Cardiac fibroblast (primary cell): ENCODE measurements around the gene ZSCAN25.
A peak's percentile ranks its signal among the peaks of the same experiment; 100 is the strongest.

Source experiments
- DNase-seq, 2 donors: peaks; one replicate each; pipeline versions ENCODE4 v3.0.0 to v3.0.0-alpha.2; 2010; ENCODE audit warnings: low read depth in 2 of 2
- H3K4me3 ChIP-seq, 2 donors: replicated peaks in 1 of 2; 1 replicate in 1 of 2; 2 replicates in 1 of 2; pipeline ENCODE4 v1.5.1; 2011; ENCODE audit warnings: low read depth in 2 of 2, low read length in 2 of 2, mild to moderate bottlenecking in 2 of 2, moderate library complexity in 1 of 2
- CTCF ChIP-seq: IDR thresholded peaks from one replicate; pipeline ENCODE4 v1.5.1; 2011; ENCODE audit warnings: low read depth, mild to moderate bottlenecking, low read length, inconsistent platforms

ZSCAN25 gene

GRCh38 chr7:99617192-99617781 lies 541 bp downstream of the ZSCAN25 start:
- TF ChIP-seq CTCF, result no peak
- peak overlapping the region; percentile 96 to 97 for H3K4me3 ChIP-seq
- DNase-seq, result no peak

GRCh38 chr7:99618726-99619125 lies 2.0 kb downstream of the ZSCAN25 start:
- no peak overlapping the region for H3K4me3 ChIP-seq
- no peak for TF ChIP-seq CTCF
- DNase-seq, result peak; percentile 16 to 17

GRCh38 chr7:99619571-99620130 lies 2.9 kb downstream of the ZSCAN25 start:
- DNase-seq, result no peak
- H3K4me3 ChIP-seq, result no peak overlapping the region
- no peak for TF ChIP-seq CTCF

- TF ChIP-seq CTCF, result no peak
- no peak overlapping the region for H3K4me3 ChIP-seq
- DNase-seq, result no peak
Observed at GRCh38 chr7:99621271-99621670, 4.5 kb downstream of the ZSCAN25 start.

- no peak for TF ChIP-seq CTCF
- no peak overlapping the region for H3K4me3 ChIP-seq
- no peak for DNase-seq
Observed at GRCh38 chr7:99622596-99622995, 5.8 kb downstream of the ZSCAN25 start.

- no peak overlapping the region for H3K4me3 ChIP-seq
- no peak for DNase-seq
- no peak for TF ChIP-seq CTCF
Observed at GRCh38 chr7:99623091-99623693, 6.4 kb downstream of the ZSCAN25 start.
